GM19193 (cell line): Measurements from ENCODE around the gene BLOC1S3.

Experiments
- POLR2A ChIP-seq: IDR thresholded peaks from 4 replicates; pipeline ENCODE4 v1.6.1; 2011; ENCODE audit not compliant: insufficient read depth, insufficient read length; ENCODE audit errors: extremely low read depth

BLOC1S3 gene

GRCh38 chr19:45217193-45217956 lies 38.8 kb downstream of the BLOC1S3 start:
- no peak for TF ChIP-seq POLR2A

- TF ChIP-seq POLR2A: no peak
Measured at GRCh38 chr19:45217957-45218334, 39.4 kb downstream of the BLOC1S3 start.

GRCh38 chr19:45218426-45218825 lies 39.8 kb downstream of the BLOC1S3 start:
- no peak for TF ChIP-seq POLR2A

GRCh38 chr19:45218911-45219743 lies 40.5 kb downstream of the BLOC1S3 start:
- no peak for TF ChIP-seq POLR2A

- no peak for TF ChIP-seq POLR2A
Measured at GRCh38 chr19:45222724-45223123, 44.1 kb downstream of the BLOC1S3 start.

- TF ChIP-seq POLR2A: no peak
Measured at GRCh38 chr19:45223879-45224278, 45.3 kb downstream of the BLOC1S3 start.

- no peak for TF ChIP-seq POLR2A
Measured at GRCh38 chr19:45224645-45225044, 46.1 kb downstream of the BLOC1S3 start.
